Measurements from ENCODE around the gene B3GALNT2. TPM values are rescaled to one million over a fixed set of nuclear protein-coding genes. Genes with fewer than 3 reads are reported as not detected.
"Not testable (repeated sequence)": the region's sequence is repeated elsewhere in the genome, so short reads cannot be mapped to it uniquely, and the experiment has no call there.

B3GALNT2 gene
- total RNA-seq, 1 donor from 2014 or later: 15.9 TPM

DNA sequence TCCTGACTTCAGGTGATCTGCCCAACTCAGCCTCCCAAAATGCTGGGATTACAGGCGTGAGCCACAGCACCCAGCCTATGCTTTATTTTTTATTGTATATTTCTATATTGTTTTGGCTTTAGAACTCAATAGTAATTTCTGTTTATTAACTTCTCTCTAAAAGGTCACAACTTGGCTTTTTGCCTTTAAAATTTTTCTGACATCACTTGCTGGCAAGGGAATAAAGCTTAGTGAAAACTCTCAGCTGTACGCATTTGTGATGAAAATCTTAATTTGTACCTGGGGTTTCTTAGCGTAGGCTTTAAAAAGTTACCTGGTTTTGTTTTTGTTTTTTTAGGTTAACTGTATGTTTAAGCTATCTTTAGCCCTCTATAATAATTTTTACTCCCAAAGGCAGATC is 36.2 kb downstream of the B3GALNT2 start:
- no peak overlapping the region for H3K4me3 Mint-ChIP-seq (ENCODE audit: unreplicated experiment)
- no peaks in the 10 kb centered on the region for H3K36me3 Mint-ChIP-seq (ENCODE audit: low read depth, unreplicated experiment)

DNA sequence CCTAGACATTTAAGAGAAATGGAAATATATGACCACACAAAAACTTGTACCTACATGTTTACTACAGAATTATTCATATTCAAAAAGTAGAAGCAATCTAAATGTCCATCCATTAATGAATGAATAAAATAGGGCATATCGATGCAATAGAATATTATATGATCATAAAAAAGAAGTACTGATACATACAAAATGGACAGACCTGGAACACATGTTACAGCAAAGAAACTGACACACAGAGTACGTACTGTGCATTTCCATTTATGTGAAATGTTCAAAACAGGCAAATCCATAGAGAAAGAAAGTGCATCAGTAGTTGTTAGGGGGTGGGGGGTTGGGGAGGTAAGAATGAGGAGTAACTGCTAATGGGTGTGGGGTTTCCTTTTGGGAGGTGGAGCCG is 39.2 kb downstream of the B3GALNT2 start:
- DNase-seq (ENCODE audit: low spot score): no peak
- Mint-ChIP-seq H3K4me3 (ENCODE audit: unreplicated experiment) (no peak overlapping the region), H3K27me3 (ENCODE audit: unreplicated experiment) (peaks cover 1% of the 10 kb centered on the region), H3K9me3 (ENCODE audit: unreplicated experiment) (no peaks in the 10 kb centered on the region), H3K27ac (ENCODE audit: unreplicated experiment) (no peak overlapping the region), H3K4me1 (ENCODE audit: unreplicated experiment) (no peaks in the 10 kb centered on the region), H3K36me3 (ENCODE audit: low read depth, unreplicated experiment) (no peaks in the 10 kb centered on the region)
- TF ChIP-seq, protein P1, sequence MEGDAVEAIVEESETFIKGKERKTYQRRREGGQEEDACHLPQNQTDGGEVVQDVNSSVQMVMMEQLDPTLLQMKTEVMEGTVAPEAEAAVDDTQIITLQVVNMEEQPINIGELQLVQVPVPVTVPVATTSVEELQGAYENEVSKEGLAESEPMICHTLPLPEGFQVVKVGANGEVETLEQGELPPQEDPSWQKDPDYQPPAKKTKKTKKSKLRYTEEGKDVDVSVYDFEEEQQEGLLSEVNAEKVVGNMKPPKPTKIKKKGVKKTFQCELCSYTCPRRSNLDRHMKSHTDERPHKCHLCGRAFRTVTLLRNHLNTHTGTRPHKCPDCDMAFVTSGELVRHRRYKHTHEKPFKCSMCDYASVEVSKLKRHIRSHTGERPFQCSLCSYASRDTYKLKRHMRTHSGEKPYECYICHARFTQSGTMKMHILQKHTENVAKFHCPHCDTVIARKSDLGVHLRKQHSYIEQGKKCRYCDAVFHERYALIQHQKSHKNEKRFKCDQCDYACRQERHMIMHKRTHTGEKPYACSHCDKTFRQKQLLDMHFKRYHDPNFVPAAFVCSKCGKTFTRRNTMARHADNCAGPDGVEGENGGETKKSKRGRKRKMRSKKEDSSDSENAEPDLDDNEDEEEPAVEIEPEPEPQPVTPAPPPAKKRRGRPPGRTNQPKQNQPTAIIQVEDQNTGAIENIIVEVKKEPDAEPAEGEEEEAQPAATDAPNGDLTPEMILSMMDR (IDR thresholded peaks at IDR 0.05; ENCODE audit: unreplicated experiment): no peak

More for the DNA sequence above, 36.2 kb downstream of the B3GALNT2 start:
- TF ChIP-seq, protein P1 (IDR thresholded peaks at IDR 0.05; ENCODE audit: unreplicated experiment): no peak
- DNase-seq (ENCODE audit: low spot score): no peak
- Mint-ChIP-seq H3K9me3 (ENCODE audit: unreplicated experiment) (no peaks in the 10 kb centered on the region), H3K27me3 (ENCODE audit: unreplicated experiment) (peaks cover 1% of the 10 kb centered on the region), H3K4me1 (ENCODE audit: unreplicated experiment) (no peaks in the 10 kb centered on the region), H3K27ac (ENCODE audit: unreplicated experiment) (no peak overlapping the region)

DNA sequence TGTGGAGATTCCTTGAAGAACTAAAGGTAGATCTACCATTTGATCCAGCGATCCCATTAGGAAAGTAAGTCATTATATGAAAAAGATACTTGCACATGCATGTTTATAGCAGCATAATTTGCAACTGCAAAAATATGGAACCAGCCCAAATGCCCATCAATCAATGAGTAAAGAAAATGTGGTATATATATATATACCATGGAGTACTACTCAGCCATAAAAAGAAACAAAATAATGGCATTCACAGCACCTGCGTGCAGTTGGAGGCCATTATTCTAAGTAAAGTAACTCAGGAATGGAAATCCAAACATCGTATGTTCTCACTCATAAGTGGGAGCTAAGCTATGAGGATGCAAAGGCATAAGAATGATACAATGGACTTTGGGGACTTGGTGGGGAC is 41.4 kb downstream of the B3GALNT2 start:
- not testable (repeated sequence) for DNase-seq (ENCODE audit: low spot score); H3K27ac Mint-ChIP-seq (ENCODE audit: unreplicated experiment); H3K27me3 Mint-ChIP-seq (ENCODE audit: unreplicated experiment); H3K9me3 Mint-ChIP-seq (ENCODE audit: unreplicated experiment); H3K4me3 Mint-ChIP-seq (ENCODE audit: unreplicated experiment); H3K36me3 Mint-ChIP-seq (ENCODE audit: low read depth, unreplicated experiment); H3K4me1 Mint-ChIP-seq (ENCODE audit: unreplicated experiment)

DNA sequence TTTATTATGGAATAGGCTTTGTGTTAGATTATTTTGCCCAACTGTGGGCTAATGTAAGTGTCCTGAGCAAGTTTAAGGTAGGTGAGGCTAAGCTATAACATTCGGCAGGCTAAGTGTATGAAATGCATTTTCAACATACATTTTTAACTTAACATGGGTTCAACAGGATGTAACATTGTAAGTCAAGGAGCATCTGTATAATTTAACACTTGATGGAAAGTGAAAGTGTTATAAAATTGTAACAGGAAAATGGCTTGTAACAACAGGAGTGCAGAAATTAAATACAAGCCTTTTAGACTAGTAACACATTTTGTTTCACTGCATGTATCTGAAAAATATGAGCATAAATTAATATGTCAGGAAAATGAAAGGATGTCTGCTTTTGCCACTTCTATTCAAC is 42.3 kb downstream of the B3GALNT2 start:
- H3K9me3 Mint-ChIP-seq (ENCODE audit: unreplicated experiment): no peaks in the 10 kb centered on the region
- H3K27ac Mint-ChIP-seq (ENCODE audit: unreplicated experiment): no peak overlapping the region
- TF ChIP-seq, protein P1 (IDR thresholded peaks at IDR 0.05; ENCODE audit: unreplicated experiment): no peak
- DNase-seq (ENCODE audit: low spot score): no peak
- no peaks in the 10 kb centered on the region for H3K36me3 Mint-ChIP-seq (ENCODE audit: low read depth, unreplicated experiment)
- no peaks in the 10 kb centered on the region for H3K27me3 Mint-ChIP-seq (ENCODE audit: unreplicated experiment)
- no peaks in the 10 kb centered on the region for H3K4me1 Mint-ChIP-seq (ENCODE audit: unreplicated experiment)
- no peak overlapping the region for H3K4me3 Mint-ChIP-seq (ENCODE audit: unreplicated experiment)

DNA sequence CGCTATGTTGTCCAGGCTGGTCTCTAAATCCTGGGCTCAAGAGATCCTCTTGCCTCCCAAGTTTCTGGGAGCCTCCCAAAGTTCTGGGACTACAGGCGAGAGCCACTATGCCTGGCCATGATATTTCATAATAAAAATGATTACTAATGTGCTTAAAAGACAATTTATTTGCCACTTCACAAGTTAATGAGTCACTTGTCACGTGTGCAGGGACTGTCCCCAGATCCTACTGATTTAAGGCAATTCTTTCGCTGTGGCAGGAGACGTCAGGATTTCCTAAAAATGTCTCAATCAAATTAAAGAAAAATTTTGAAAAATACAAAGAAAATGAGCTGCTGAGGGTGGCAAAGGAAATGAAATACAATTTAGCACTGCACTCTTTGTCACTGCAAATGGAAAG is 43.5 kb downstream of the B3GALNT2 start:
- Mint-ChIP-seq H3K27me3 (ENCODE audit: unreplicated experiment) (no peaks in the 10 kb centered on the region), H3K4me1 (ENCODE audit: unreplicated experiment) (no peaks in the 10 kb centered on the region), H3K36me3 (ENCODE audit: low read depth, unreplicated experiment) (no peaks in the 10 kb centered on the region), H3K27ac (ENCODE audit: unreplicated experiment) (no peak overlapping the region), H3K9me3 (ENCODE audit: unreplicated experiment) (no peaks in the 10 kb centered on the region), H3K4me3 (ENCODE audit: unreplicated experiment) (no peak overlapping the region)
- TF ChIP-seq, protein P1 (IDR thresholded peaks at IDR 0.05; ENCODE audit: unreplicated experiment): no peak
- DNase-seq (ENCODE audit: low spot score): no peak

DNA sequence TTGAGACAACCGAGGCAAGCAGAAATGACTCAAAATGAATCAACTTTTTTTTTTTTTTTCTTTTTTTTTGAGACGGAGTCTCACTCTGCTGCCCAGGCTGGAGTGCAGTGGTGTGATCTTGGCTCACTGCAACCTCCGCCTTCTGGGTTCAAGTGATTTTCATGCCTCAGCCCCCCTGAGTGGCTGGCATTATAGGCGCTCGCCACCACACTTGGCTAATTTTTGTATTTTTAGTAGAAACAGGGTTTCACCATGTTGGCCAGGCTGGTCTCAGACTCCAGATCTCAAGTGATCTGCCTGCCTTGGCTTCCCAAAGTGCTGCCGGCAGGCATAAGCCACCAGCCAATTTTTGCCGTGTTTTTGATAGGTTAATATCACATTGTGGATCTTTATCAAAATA is 46.4 kb downstream of the B3GALNT2 start:
- H3K36me3 Mint-ChIP-seq (ENCODE audit: low read depth, unreplicated experiment); DNase-seq (ENCODE audit: low spot score); H3K9me3 Mint-ChIP-seq (ENCODE audit: unreplicated experiment); H3K4me1 Mint-ChIP-seq (ENCODE audit: unreplicated experiment); H3K27ac Mint-ChIP-seq (ENCODE audit: unreplicated experiment); H3K27me3 Mint-ChIP-seq (ENCODE audit: unreplicated experiment); H3K4me3 Mint-ChIP-seq (ENCODE audit: unreplicated experiment): not testable (repeated sequence)

All from endothelial cell (in vitro differentiated cells).